HG03025 (cell line): ENCODE measurements around the gene TELO2.

Experiments used
- ATAC-seq: cut with Tn5 transposase; IDR thresholded peaks from one replicate; pipeline ENCODE4 v1.9.1; 2021; ENCODE audit warnings: mild to moderate bottlenecking, moderate library complexity; ENCODE audit not compliant: unreplicated experiment, low FRiP score

Gene TELO2

GRCh38 chr16:1511662-1512569 is 18.8 kb downstream of the TELO2 start:
- no peak for ATAC-seq

- ATAC-seq = no peak
These were observed 19.6 kb downstream of the TELO2 start for GRCh38 chr16:1512774-1513173.

- ATAC-seq = no peak
These were observed 21.3 kb downstream of the TELO2 start for GRCh38 chr16:1514507-1514906.

- ATAC-seq = no peak
These were observed 25.5 kb downstream of the TELO2 start for GRCh38 chr16:1518626-1519135.

- ATAC-seq = no peak
These were observed 26.7 kb downstream of the TELO2 start for GRCh38 chr16:1519831-1520230.

GRCh38 chr16:1520461-1520860 is 27.3 kb downstream of the TELO2 start:
- ATAC-seq = no peak

GRCh38 chr16:1523581-1524245 is 30.6 kb downstream of the TELO2 start:
- ATAC-seq = no peak

GRCh38 chr16:1524366-1524765 is 31.2 kb downstream of the TELO2 start:
- ATAC-seq = no peak

GRCh38 chr16:1525871-1526607 is 32.9 kb downstream of the TELO2 start:
- no peak for ATAC-seq

GRCh38 chr16:1526608-1527555 is 33.7 kb downstream of the TELO2 start:
- ATAC-seq = no peak

- ATAC-seq = no peak
These were observed 35.0 kb downstream of the TELO2 start for GRCh38 chr16:1527836-1528811.

GRCh38 chr16:1528921-1529537 is 35.9 kb downstream of the TELO2 start:
- ATAC-seq = no peak

- no peak for ATAC-seq
These were observed 37.3 kb downstream of the TELO2 start for GRCh38 chr16:1530349-1530882.

- no peak for ATAC-seq
These were observed 37.9 kb downstream of the TELO2 start for GRCh38 chr16:1530883-1531637.

GRCh38 chr16:1531638-1531910 is 38.4 kb downstream of the TELO2 start:
- ATAC-seq = no peak

- ATAC-seq = no peak
These were observed 39.1 kb downstream of the TELO2 start for GRCh38 chr16:1532081-1532760.

GRCh38 chr16:1532771-1533170 is 39.6 kb downstream of the TELO2 start:
- no peak for ATAC-seq
